ENCODE data around the gene FAM187B.
A peak's percentile ranks its signal among the peaks of the same experiment; 100 is the strongest.

Gene FAM187B

DNA sequence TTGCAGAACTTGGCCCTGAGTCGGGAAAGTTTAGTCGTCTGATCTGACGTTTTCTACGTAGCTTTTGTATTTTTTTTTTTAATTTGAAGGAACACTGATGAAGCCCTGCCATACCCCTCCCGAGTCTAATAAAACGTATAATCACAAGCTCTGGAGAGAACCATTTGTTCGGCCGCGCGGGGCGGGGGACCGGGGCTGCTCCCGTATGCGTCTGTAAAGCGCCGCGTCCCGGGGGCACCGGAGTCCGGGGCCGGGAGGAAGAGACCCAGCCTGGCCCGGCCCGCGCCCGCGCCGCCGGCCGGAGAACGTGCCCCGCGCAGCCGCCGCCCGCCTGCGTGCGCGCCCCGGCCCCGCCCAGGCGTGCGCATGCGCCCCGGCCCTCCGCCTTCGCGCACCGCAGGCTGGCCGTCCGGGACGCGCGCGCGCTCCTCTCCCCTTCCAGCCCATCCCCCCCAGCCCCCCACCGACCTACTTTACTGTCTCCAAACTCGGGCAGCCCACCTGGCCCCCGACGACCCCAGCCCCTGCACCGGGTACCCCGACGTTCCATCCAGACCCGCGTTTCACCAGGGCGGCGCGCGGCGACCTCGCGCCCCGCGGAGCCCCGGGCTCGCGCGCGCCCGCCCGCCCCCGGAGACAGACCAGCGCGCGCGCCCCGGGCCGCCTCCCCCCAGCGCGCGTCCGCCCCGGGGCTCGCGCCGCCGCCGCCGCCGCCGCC lies 39.4 kb upstream of the FAM187B start:
- TF ChIP-seq, protein P1, sequence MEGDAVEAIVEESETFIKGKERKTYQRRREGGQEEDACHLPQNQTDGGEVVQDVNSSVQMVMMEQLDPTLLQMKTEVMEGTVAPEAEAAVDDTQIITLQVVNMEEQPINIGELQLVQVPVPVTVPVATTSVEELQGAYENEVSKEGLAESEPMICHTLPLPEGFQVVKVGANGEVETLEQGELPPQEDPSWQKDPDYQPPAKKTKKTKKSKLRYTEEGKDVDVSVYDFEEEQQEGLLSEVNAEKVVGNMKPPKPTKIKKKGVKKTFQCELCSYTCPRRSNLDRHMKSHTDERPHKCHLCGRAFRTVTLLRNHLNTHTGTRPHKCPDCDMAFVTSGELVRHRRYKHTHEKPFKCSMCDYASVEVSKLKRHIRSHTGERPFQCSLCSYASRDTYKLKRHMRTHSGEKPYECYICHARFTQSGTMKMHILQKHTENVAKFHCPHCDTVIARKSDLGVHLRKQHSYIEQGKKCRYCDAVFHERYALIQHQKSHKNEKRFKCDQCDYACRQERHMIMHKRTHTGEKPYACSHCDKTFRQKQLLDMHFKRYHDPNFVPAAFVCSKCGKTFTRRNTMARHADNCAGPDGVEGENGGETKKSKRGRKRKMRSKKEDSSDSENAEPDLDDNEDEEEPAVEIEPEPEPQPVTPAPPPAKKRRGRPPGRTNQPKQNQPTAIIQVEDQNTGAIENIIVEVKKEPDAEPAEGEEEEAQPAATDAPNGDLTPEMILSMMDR (IDR thresholded peaks at IDR 0.05; ENCODE audit: low read depth, low read length), result no peak
- TF ChIP-seq POLR2A (IDR thresholded peaks at IDR 0.05; ENCODE audit: extremely low read depth, insufficient read length), result peak; percentile 48
- H3K4me3 ChIP-seq (ENCODE audit: low read depth, low read length), result peak overlapping the region; percentile 70
- DNase-seq (ENCODE audit: low read depth), result peak; percentile 71

DNA sequence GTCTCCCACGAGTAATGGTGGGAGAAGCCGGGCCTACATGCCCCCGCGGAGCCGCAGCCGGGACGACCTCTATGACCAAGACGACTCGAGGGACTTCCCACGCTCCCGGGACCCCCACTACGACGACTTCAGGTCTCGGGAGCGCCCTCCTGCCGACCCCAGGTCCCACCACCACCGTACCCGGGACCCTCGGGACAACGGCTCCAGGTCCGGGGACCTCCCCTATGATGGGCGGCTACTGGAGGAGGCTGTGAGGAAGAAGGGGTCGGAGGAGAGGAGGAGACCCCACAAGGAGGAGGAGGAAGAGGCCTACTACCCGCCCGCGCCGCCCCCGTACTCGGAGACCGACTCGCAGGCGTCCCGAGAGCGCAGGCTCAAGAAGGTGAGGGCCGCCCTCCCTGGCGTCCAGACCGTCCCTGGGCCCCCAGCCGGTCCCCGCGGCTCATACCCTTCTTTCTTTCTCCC lies 38.8 kb upstream of the FAM187B start:
- H3K4me3 ChIP-seq (ENCODE audit: low read depth, low read length), result peak overlapping the region; percentile 70
- TF ChIP-seq, protein P1 (IDR thresholded peaks at IDR 0.05; ENCODE audit: low read depth, low read length), result no peak
- no peak for TF ChIP-seq MYC (IDR thresholded peaks at IDR 0.05; ENCODE audit: low read depth, low read length)
- no peak for TF ChIP-seq POLR2A (IDR thresholded peaks at IDR 0.05; ENCODE audit: extremely low read depth, insufficient read length)
- TF ChIP-seq, protein P2, sequence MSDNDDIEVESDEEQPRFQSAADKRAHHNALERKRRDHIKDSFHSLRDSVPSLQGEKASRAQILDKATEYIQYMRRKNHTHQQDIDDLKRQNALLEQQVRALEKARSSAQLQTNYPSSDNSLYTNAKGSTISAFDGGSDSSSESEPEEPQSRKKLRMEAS (IDR thresholded peaks at IDR 0.05; ENCODE audit: low read depth, low read length), result no peak
- peak; percentile 47 for DNase-seq (ENCODE audit: low read depth)

DNA sequence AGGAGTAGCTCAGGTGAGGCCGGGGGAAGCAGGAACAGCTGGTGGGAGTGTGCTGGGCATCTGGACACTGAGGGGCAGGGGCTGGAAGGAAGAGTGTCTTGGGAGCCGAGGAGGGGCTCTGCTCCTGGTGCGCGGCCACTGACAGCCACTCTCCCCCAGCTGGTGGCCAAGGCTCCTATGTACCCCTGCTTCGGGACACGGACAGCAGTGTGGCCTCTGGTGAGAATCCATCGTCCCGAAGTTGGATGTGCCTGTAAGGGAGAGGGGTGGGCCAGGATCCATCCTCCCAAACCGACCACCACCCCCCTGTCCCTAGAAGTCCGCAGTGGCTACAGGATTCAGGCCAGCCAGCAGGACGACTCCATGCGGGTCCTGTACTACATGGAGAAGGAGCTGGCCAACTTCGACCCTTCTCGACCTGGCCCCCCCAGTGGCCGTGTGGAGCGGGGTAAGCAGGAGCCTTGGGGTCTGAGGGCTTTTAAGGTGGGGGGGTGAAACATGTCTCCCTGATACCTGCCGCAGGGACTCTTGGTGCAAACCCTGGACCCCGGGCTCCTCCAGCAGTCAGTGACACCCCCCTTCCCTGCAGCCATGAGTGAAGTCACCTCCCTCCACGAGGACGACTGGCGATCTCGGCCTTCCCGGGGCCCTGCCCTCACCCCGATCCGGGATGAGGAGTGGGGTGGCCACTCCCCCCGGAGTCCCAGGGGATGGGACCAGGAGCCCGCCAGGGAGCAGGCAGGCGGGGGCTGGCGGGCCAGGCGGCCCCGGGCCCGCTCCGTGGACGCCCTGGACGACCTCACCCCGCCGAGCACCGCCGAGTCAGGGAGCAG lies 38.2 kb upstream of the FAM187B start:
- DNase-seq (ENCODE audit: low read depth), result no peak
- H3K4me3 ChIP-seq (ENCODE audit: low read depth, low read length), result peak overlapping the region; percentile 70
- TF ChIP-seq POLR2A (IDR thresholded peaks at IDR 0.05; ENCODE audit: extremely low read depth, insufficient read length) (no peak), MYC (IDR thresholded peaks at IDR 0.05; ENCODE audit: low read depth, low read length) (no peak)
- TF ChIP-seq, protein P1 (IDR thresholded peaks at IDR 0.05; ENCODE audit: low read depth, low read length), result no peak
- TF ChIP-seq, protein P2 (IDR thresholded peaks at IDR 0.05; ENCODE audit: low read depth, low read length), result no peak

DNA sequence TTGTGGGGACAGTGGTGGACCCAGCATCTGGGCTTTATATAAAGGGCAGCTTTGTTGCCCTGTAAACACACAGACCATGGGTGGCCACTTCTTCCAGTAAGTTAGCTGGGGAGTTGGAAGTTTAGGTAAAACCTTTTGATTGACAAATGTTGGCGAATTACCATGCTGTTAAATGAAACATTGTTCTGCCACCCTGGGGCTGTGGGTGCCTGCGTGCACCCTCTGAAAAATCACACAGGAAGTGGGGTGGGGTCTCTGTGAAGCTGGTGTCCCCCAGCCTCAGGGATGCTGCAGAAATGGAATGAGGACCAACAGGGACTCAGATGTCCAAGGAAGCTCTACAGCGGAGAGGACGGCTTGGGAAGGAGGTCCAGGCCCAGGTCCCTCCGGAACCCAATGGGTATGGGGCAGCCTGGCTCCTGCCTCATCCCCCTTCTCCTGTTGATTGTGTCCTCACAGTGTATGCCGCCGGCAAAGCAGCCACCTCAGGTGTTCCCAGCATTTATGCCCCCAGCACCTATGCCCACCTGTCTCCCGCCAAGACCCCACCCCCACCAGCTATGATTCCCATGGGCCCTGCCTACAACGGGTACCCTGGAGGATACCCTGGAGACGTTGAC lies 37.5 kb upstream of the FAM187B start:
- DNase-seq (ENCODE audit: low read depth), result no peak
- H3K4me3 ChIP-seq (ENCODE audit: low read depth, low read length), result no peak overlapping the region
- no peak for TF ChIP-seq POLR2A (IDR thresholded peaks at IDR 0.05; ENCODE audit: extremely low read depth, insufficient read length)
- TF ChIP-seq MYC (IDR thresholded peaks at IDR 0.05; ENCODE audit: low read depth, low read length), result no peak
- TF ChIP-seq, protein P2 (IDR thresholded peaks at IDR 0.05; ENCODE audit: low read depth, low read length), result no peak
- TF ChIP-seq, protein P1 (IDR thresholded peaks at IDR 0.05; ENCODE audit: low read depth, low read length), result no peak

DNA sequence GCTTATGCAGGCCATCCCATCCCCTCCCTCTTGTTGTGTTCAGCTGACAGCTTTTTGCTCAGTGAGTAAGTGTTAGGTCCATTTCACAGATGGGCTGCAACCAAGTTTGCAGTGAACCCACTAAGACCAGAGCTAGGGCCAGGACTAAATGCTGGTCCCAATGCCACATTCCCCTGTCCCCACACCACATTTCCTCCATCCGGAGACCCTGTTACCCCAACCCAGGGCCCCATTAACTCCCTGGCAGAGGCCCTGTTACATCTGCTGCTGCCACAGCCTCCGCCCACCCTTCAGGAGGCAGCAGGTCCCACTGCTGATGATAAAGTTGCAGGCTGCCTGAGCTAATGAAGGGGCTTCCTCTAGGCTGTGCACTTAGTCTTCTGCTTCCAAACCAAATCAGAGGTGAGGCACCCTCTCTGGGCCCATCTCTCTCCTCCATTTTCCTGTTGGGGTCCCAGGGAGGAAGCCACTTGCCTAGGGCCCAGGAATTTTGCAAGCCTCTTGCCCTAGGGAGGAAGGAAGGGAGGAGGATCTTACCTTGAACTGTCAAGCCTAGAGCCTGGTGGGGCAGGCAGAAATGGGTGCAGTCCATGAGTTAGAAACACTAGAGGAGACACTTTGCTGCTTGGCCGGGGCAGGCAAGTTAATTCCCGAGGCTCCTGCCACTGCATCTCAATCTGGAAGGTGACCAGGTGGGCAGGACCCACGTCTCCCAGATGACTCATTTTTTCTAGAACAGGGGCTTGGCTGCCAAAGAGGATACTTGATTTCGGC lies 36.8 kb upstream of the FAM187B start:
- TF ChIP-seq, protein P1 (IDR thresholded peaks at IDR 0.05; ENCODE audit: low read depth, low read length), result no peak
- TF ChIP-seq, protein P2 (IDR thresholded peaks at IDR 0.05; ENCODE audit: low read depth, low read length), result no peak
- no peak for TF ChIP-seq MYC (IDR thresholded peaks at IDR 0.05; ENCODE audit: low read depth, low read length)
- TF ChIP-seq POLR2A (IDR thresholded peaks at IDR 0.05; ENCODE audit: extremely low read depth, insufficient read length), result no peak
- DNase-seq (ENCODE audit: low read depth), result no peak
- no peak overlapping the region for H3K4me3 ChIP-seq (ENCODE audit: low read depth, low read length)

All from NB4 (cell line).